Pons (tissue), 1 donor: ENCODE results near the gene SYP.

Source experiments
- DNase-seq: peaks from one replicate; pipeline ENCODE4 v3.0.0-alpha.2; 2016; ENCODE audit warnings: low spot score

SYP gene

GRCh38 chrX:49199906-49200771 is at the start of gene SYP:
SYP (minus strand) TSS chrX:49200193; CDS start chrX:49200186, 7 bp downstream.
- peak; percentile 69 for DNase-seq

- no peak for DNase-seq
Measured at GRCh38 chrX:49249616-49250015, 49.6 kb upstream of the SYP start.

GRCh38 chrX:49249071-49249470 is 49.1 kb upstream of the SYP start:
- DNase-seq, result no peak

- DNase-seq, result no peak
Measured at GRCh38 chrX:49247916-49248811, 48.2 kb upstream of the SYP start.

GRCh38 chrX:49247346-49247745 is 47.4 kb upstream of the SYP start:
- no peak for DNase-seq

GRCh38 chrX:49246541-49246940 is 46.5 kb upstream of the SYP start:
- no peak for DNase-seq

GRCh38 chrX:49244207-49244606 is 44.2 kb upstream of the SYP start:
- no peak for DNase-seq

- no peak for DNase-seq
Measured at GRCh38 chrX:49243166-49243565, 43.2 kb upstream of the SYP start.

GRCh38 chrX:49242545-49243066 is 42.6 kb upstream of the SYP start:
- no peak for DNase-seq

- DNase-seq, result no peak
Measured at GRCh38 chrX:49238735-49239134, 38.7 kb upstream of the SYP start.

- DNase-seq, result peak; percentile 22
Measured at GRCh38 chrX:49237060-49237459, 37.1 kb upstream of the SYP start.

GRCh38 chrX:49233887-49234555 is 34.0 kb upstream of the SYP start:
- DNase-seq, result no peak

GRCh38 chrX:49233176-49233575 is 33.2 kb upstream of the SYP start, which contains the start of gene CACNA1F:
CACNA1F (minus strand) TSS chrX:49233340; CDS start chrX:49233309, 31 bp downstream.
- no peak for DNase-seq

- DNase-seq, result no peak
Measured at GRCh38 chrX:49232525-49232924, 32.5 kb upstream of the SYP start.

- DNase-seq, result no peak
Measured at GRCh38 chrX:49231333-49232000, 31.5 kb upstream of the SYP start.

GRCh38 chrX:49230500-49231232 is 30.7 kb upstream of the SYP start:
- DNase-seq, result no peak

- no peak for DNase-seq
Measured at GRCh38 chrX:49228185-49228584, 28.2 kb upstream of the SYP start.

GRCh38 chrX:49227726-49228125 is 27.7 kb upstream of the SYP start:
- no peak for DNase-seq

GRCh38 chrX:49226946-49227345 is 27.0 kb upstream of the SYP start:
- no peak for DNase-seq

- no peak for DNase-seq
Measured at GRCh38 chrX:49225858-49226257, 25.9 kb upstream of the SYP start.

- DNase-seq, result no peak
Measured at GRCh38 chrX:49221868-49222267, 21.9 kb upstream of the SYP start.
